HepG2 (cell line): Measurements from ENCODE around the gene PRMT5. TPM values are rescaled to one million over a fixed set of nuclear protein-coding genes. Genes with fewer than 3 reads are reported as not detected.

Experiments used
- ATF2 ChIP-seq: sonication (generic); formaldehyde crosslinking; IDR thresholded peaks from 2 replicates; pipeline ENCODE4 v1.4.0; 2020; ENCODE audit warnings: missing genetic modification reagents
- FOXA1 ChIP-seq, 2 experiments: fragments of 450-650 bp in 1 of 2; sonication (generic) in 1 of 2; formaldehyde crosslinking in 1 of 2; IDR thresholded peaks; 2 replicates each; pipeline versions ENCODE4 v1.4.0 to v1.6.1; 2016 to 2020; ENCODE audit warnings: missing genetic modification reagents in 1 of 2
- GLI4 ChIP-seq: sonication (generic); formaldehyde crosslinking; IDR thresholded peaks from 2 replicates; pipeline ENCODE4 v1.5.1; 2020; ENCODE audit warnings: missing genetic modification reagents, mild to moderate bottlenecking, moderate library complexity, borderline replicate concordance
- HIC2 ChIP-seq: sonication (generic); formaldehyde crosslinking; IDR thresholded peaks from 2 replicates; pipeline ENCODE4 v1.9.0; 2022; ENCODE audit warnings: low read depth, missing genetic modification reagents
- KAT7 ChIP-seq: IDR thresholded peaks from 2 replicates; pipeline ENCODE4 v1.6.1; 2018; ENCODE audit warnings: borderline replicate concordance, missing compliant biosample characterization
- MAF1 ChIP-seq: sonication (generic); formaldehyde crosslinking; IDR thresholded peaks from 2 replicates; pipeline ENCODE4 v1.5.0; 2020; ENCODE audit warnings: missing genetic modification reagents, borderline replicate concordance
- NFATC3 ChIP-seq: sonication (generic); formaldehyde crosslinking; IDR thresholded peaks from 2 replicates; pipeline ENCODE4 v1.5.1; 2020; ENCODE audit warnings: mild to moderate bottlenecking, missing genetic modification reagents
- SIX4 ChIP-seq: sonication (generic); formaldehyde crosslinking; IDR thresholded peaks from 2 replicates; pipeline ENCODE4 v1.4.0; 2020; ENCODE audit warnings: missing genetic modification reagents
- SOX13 ChIP-seq, 3 experiments: fragments of 450-650 bp in 1 of 3; sonication (generic) in 1 of 3; formaldehyde crosslinking in 1 of 3; IDR thresholded peaks in 2 of 3; conservative IDR thresholded peaks in 1 of 3; 2 replicates each; pipeline versions ENCODE4 v1.5.0 to v1.6.1; 2016 to 2020; ENCODE audit warnings: antibody characterized with exemption in 1 of 3, mild to moderate bottlenecking in 1 of 3, missing compliant biosample characterization in 1 of 3, missing genetic modification reagents in 1 of 3, moderate library complexity in 1 of 3
- SOX5 ChIP-seq: IDR thresholded peaks from 2 replicates; pipeline ENCODE4 v1.6.1; 2016; ENCODE audit warnings: borderline replicate concordance
- TERF1 ChIP-seq: sonication (generic); formaldehyde crosslinking; IDR thresholded peaks from 2 replicates; pipeline ENCODE4 v1.8.0; 2022; ENCODE audit warnings: mild to moderate bottlenecking, missing genetic modification reagents, moderate library complexity
- THAP11 ChIP-seq: IDR thresholded peaks from 2 replicates; pipeline ENCODE4 v1.6.1; 2016; ENCODE audit warnings: missing biosample characterization, missing genetic modification reagents
- THRA ChIP-seq: sonication (generic); formaldehyde crosslinking; IDR thresholded peaks from 2 replicates; pipeline ENCODE4 v1.4.0; 2020; ENCODE audit warnings: missing genetic modification reagents, borderline replicate concordance
- ZBED4 ChIP-seq: sonication (generic); formaldehyde crosslinking; IDR thresholded peaks from 2 replicates; pipeline ENCODE4 v1.4.0; 2020; ENCODE audit warnings: missing genetic modification reagents, borderline replicate concordance
- ZC3H4 ChIP-seq: sonication (generic); formaldehyde crosslinking; IDR thresholded peaks from 2 replicates; pipeline ENCODE4 v1.4.0; 2020; ENCODE audit warnings: missing genetic modification reagents, borderline replicate concordance
- ZEB1 ChIP-seq: IDR thresholded peaks from 2 replicates; pipeline ENCODE4 v1.6.1; 2012; ENCODE audit warnings: mild to moderate bottlenecking, low read depth, inconsistent platforms; ENCODE audit not compliant: insufficient replicate concordance
- ZNF205 ChIP-seq: IDR thresholded peaks from 2 replicates; pipeline ENCODE4 v1.6.1; 2018; ENCODE audit warnings: missing biosample characterization, missing genetic modification reagents
- ZNF232 ChIP-seq: sonication (generic); formaldehyde crosslinking; IDR thresholded peaks from 2 replicates; pipeline ENCODE4 v1.4.0; 2020; ENCODE audit warnings: missing genetic modification reagents, borderline replicate concordance
- polyA plus RNA-seq, 8 experiments: library from polyadenylated mRNA; depleted of rRNA in 3 of 8; stranded (reverse) in 7 of 8; unstranded in 1 of 8; fragments of >200 nt; fragmentation: Illumina TruSeq in 4 of 8; extraction: Trizol in 4 of 8; gene quantifications; 2 replicates each; pipeline versions ENCODE4 v1.2.1 to v1.2.3, GENCODE V29; 2011 to 2016; ENCODE audit warnings: low read depth in 4 of 8, missing spikeins in 1 of 8, mixed read lengths in 1 of 8; ENCODE audit not compliant: insufficient read depth in 1 of 8
- total RNA-seq, 5 experiments: library from RNA; depleted of rRNA; stranded (reverse); fragments of >200 nt; fragmentation: Illumina TruSeq; extraction: Trizol; gene quantifications; 2 replicates each; pipeline ENCODE4 v1.2.3, GENCODE V29; 2016; ENCODE audit warnings: low read depth in 1 of 5

Gene PRMT5
- total and polyA plus RNA-seq, 2 of the 13 experiments (the other 11 are each of a cell fraction or from before 2014, with no cell fraction given): 210 to 354 TPM

GRCh38 chr14:22977684-22978486 is 48.7 kb upstream of the PRMT5 start (continued):
- TF ChIP-seq ATF2 (CRISPR knock-in tag): peak; percentile 100
- TF ChIP-seq ZEB1: no peak
- TF ChIP-seq THAP11 (CRISPR knock-in tag): peak; percentile 84
- peak; percentile 92 for TF ChIP-seq SOX5
- no peak for TF ChIP-seq SOX13 (IDR thresholded peaks at IDR 0.05)
- peak; percentile 96 to 98 for TF ChIP-seq SOX13 (CRISPR knock-in tag; conservative IDR thresholded peaks at IDR 0.05 in 1 of 2, IDR thresholded peaks at IDR 0.05 in 1 of 2)
- TF ChIP-seq ZNF232: no peak
- peak; percentile 81 for TF ChIP-seq ZBED4 (CRISPR knock-in tag)
- no peak for TF ChIP-seq TERF1 (CRISPR knock-in tag)
- peak; percentile 85; the same call in 1 of the 2 replicates for TF ChIP-seq GLI4 (CRISPR knock-in tag)
- TF ChIP-seq SIX4 (CRISPR knock-in tag): peak; percentile 91
- TF ChIP-seq HIC2: peak; percentile 92
- TF ChIP-seq ZNF205 (CRISPR knock-in tag): peak; percentile 50
- no peak for TF ChIP-seq FOXA1 (IDR thresholded peaks at IDR 0.05)
- TF ChIP-seq FOXA1 (CRISPR knock-in tag; IDR thresholded peaks at IDR 0.05): peak; percentile 97
- no peak for TF ChIP-seq ZC3H4 (CRISPR knock-in tag)
- no peak for TF ChIP-seq NFATC3
- no peak for TF ChIP-seq MAF1
- TF ChIP-seq KAT7 (CRISPR knock-in tag): peak; percentile 55; the same call in 1 of the 2 replicates
- peak; percentile 99 for TF ChIP-seq THRA (CRISPR knock-in tag)
